ENCODE results near the gene TCERG1.

TCERG1 gene

DNA sequence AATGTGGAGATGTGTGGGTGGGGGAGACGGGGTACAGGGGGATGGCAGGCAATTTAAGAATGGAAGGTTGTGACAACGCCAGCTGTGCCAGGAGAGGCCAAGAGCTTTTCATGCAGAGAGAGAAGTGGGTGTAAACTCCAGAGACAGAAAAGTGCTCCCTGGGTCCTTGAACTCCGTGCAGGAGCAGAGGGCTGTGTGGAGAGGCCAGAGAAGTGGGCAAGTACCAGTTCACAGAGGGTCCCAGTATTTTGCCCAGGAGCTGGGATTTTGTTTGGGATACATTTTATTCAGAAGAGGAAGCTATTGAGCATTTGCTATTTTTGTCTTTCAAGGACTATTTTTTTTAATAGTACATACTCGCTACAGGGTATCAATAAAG lies 19.5 kb upstream of the TCERG1 start:
- TF ChIP-seq CTCF (conservative IDR thresholded peaks at IDR 0.05; ENCODE audit: control insufficient read depth, insufficient read depth, low read depth, low read length): no peak
- no peak for DNase-seq (ENCODE audit: low read depth)

GRCh38 chr5:146428658-146429057 lies 18.5 kb upstream of the TCERG1 start:
- H3K4me3 ChIP-seq (ENCODE audit: control insufficient read depth, low read depth, low read length): no peak overlapping the region
- no peak for TF ChIP-seq CTCF (conservative IDR thresholded peaks at IDR 0.05; ENCODE audit: control insufficient read depth, insufficient read depth, low read depth, low read length)
- no peak for DNase-seq (ENCODE audit: low read depth)

More for the DNA sequence above, 19.5 kb upstream of the TCERG1 start:
- H3K4me3 ChIP-seq (ENCODE audit: control insufficient read depth, low read depth, low read length): no peak overlapping the region

GRCh38 chr5:146440353-146440752 lies 6.8 kb upstream of the TCERG1 start:
- no peak for DNase-seq (ENCODE audit: low read depth)
- TF ChIP-seq CTCF (conservative IDR thresholded peaks at IDR 0.05; ENCODE audit: control insufficient read depth, insufficient read depth, low read depth, low read length): no peak
- H3K4me3 ChIP-seq (ENCODE audit: control insufficient read depth, low read depth, low read length): no peak overlapping the region

- TF ChIP-seq CTCF (conservative IDR thresholded peaks at IDR 0.05; ENCODE audit: control insufficient read depth, insufficient read depth, low read depth, low read length): no peak
- DNase-seq (ENCODE audit: low read depth): peak; percentile 35
- no peak overlapping the region for H3K4me3 ChIP-seq (ENCODE audit: control insufficient read depth, low read depth, low read length)
These were observed 6.2 kb upstream of the TCERG1 start for GRCh38 chr5:146440870-146441495.

- TF ChIP-seq CTCF (conservative IDR thresholded peaks at IDR 0.05; ENCODE audit: control insufficient read depth, insufficient read depth, low read depth, low read length): no peak
- no peak overlapping the region for H3K4me3 ChIP-seq (ENCODE audit: control insufficient read depth, low read depth, low read length)
- no peak for DNase-seq (ENCODE audit: low read depth)
These were observed 5.2 kb upstream of the TCERG1 start for GRCh38 chr5:146441896-146442295.

DNA sequence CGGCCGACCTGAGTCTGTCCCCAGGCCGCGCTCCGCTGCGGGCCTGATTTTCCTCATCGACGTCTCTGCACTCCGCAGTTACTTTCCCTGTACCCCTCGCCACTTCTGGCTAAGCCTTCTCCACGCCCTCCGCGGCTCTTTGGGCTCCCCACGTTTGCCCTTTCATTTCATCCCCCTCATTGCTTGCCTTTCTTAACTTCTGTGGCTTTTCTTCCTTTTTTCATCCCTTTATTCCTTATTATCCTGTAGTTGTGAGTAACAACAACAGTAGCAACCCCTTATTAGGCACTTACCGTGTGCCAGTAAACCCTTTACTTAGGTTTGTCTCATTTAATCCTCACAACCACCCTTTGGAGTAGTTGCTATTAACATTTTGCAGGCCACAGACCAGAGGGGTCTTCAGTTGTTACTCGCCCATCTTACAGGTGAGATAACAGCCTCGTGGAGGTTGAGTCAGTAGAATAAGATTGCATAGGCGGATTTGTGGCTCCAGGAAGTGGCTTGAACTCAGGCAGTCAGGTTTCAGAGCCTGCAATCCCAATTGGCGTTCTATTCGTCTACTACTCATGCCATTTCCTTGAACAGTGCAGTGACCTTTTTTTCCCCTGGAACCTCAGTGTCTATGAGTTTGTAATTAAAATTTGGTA lies 724 bp downstream of the TCERG1 start:
- DNase-seq (ENCODE audit: low read depth): peak; percentile 64
- TF ChIP-seq CTCF (conservative IDR thresholded peaks at IDR 0.05; ENCODE audit: control insufficient read depth, insufficient read depth, low read depth, low read length): no peak
- H3K4me3 ChIP-seq (ENCODE audit: control insufficient read depth, low read depth, low read length): peak overlapping the region; percentile 97
